ENCODE data around the gene MNAT1.
"Not testable (repeated sequence)": the region's sequence is repeated elsewhere in the genome, so short reads cannot be mapped to it uniquely, and the experiment has no call there.

Gene MNAT1

GRCh38 chr14:60734465-60735242 lies at the start of gene MNAT1:
TSS of gene MNAT1 (plus strand) at chr14:60734761. CDS start at chr14:60734863, 102 bp downstream.
- in situ Hi-C loops (cut with HindIII; ENCODE audit: low sequenced_read_pairs) = no loop called here

GRCh38 chr14:60686865-60687264 lies 47.7 kb upstream of the MNAT1 start:
- in situ Hi-C loops (cut with HindIII; ENCODE audit: low sequenced_read_pairs) = no loop called here

GRCh38 chr14:60691383-60692113 lies 43.0 kb upstream of the MNAT1 start:
- in situ Hi-C loops (cut with HindIII; ENCODE audit: low sequenced_read_pairs) = no loop called here

GRCh38 chr14:60695327-60695726 lies 39.2 kb upstream of the MNAT1 start:
- in situ Hi-C loops (cut with HindIII; ENCODE audit: low sequenced_read_pairs) = no loop called here

GRCh38 chr14:60700598-60700997 lies 34.0 kb upstream of the MNAT1 start:
- in situ Hi-C loops (cut with HindIII; ENCODE audit: low sequenced_read_pairs) = no loop called here

- in situ Hi-C loops (cut with HindIII; ENCODE audit: low sequenced_read_pairs) = no loop called here
Observed at GRCh38 chr14:60705100-60705499, 29.5 kb upstream of the MNAT1 start.

- in situ Hi-C loops (cut with HindIII; ENCODE audit: low sequenced_read_pairs) = no loop called here
Observed at GRCh38 chr14:60707858-60708257, 26.7 kb upstream of the MNAT1 start.

GRCh38 chr14:60710494-60710893 lies 24.1 kb upstream of the MNAT1 start:
- in situ Hi-C loops (cut with HindIII; ENCODE audit: low sequenced_read_pairs) = no loop called here

- in situ Hi-C loops (cut with HindIII; ENCODE audit: low sequenced_read_pairs) = no loop called here
Observed at GRCh38 chr14:60713513-60713912, 21.0 kb upstream of the MNAT1 start.

- in situ Hi-C loops (cut with HindIII; ENCODE audit: low sequenced_read_pairs) = no loop called here
Observed at GRCh38 chr14:60720391-60720790, 14.2 kb upstream of the MNAT1 start.

- in situ Hi-C loops (cut with HindIII; ENCODE audit: low sequenced_read_pairs) = no loop called here
Observed at GRCh38 chr14:60720962-60721325, 13.6 kb upstream of the MNAT1 start.

- in situ Hi-C loops (cut with HindIII; ENCODE audit: low sequenced_read_pairs) = no loop called here
Observed at GRCh38 chr14:60721326-60722106, 13.0 kb upstream of the MNAT1 start.

- in situ Hi-C loops (cut with HindIII; ENCODE audit: low sequenced_read_pairs) = no loop called here
Observed at GRCh38 chr14:60722107-60722356, 12.5 kb upstream of the MNAT1 start.

- in situ Hi-C loops (cut with HindIII; ENCODE audit: low sequenced_read_pairs) = no loop called here
Observed at GRCh38 chr14:60722357-60723115, 12.0 kb upstream of the MNAT1 start.

- in situ Hi-C loops (cut with HindIII; ENCODE audit: low sequenced_read_pairs) = no loop called here
Observed at GRCh38 chr14:60723116-60723906, 11.2 kb upstream of the MNAT1 start.

- in situ Hi-C loops (cut with HindIII; ENCODE audit: low sequenced_read_pairs) = no loop called here
Observed at GRCh38 chr14:60723907-60724618, 10.5 kb upstream of the MNAT1 start, which contains the start of gene SIX4. TSS of gene SIX4 (minus strand) at chr14:60724351. CDS start at chr14:60724074, 277 bp downstream.

GRCh38 chr14:60731291-60731690 lies 3.3 kb upstream of the MNAT1 start:
- in situ Hi-C loops (cut with HindIII; ENCODE audit: low sequenced_read_pairs) = not testable (repeated sequence)

GRCh38 chr14:60732840-60733483 lies 1.6 kb upstream of the MNAT1 start:
- in situ Hi-C loops (cut with HindIII; ENCODE audit: low sequenced_read_pairs) = no loop called here

GRCh38 chr14:60735416-60735815 lies 855 bp downstream of the MNAT1 start:
- in situ Hi-C loops (cut with HindIII; ENCODE audit: low sequenced_read_pairs) = no loop called here

All from DLD1 (cell line).